GM18519 (cell line): ENCODE measurements around the gene ZKSCAN5.
"Not testable (repeated sequence)": the region's sequence is repeated elsewhere in the genome, so short reads cannot be mapped to it uniquely, and the experiment has no call there.

Source experiments
- ATAC-seq: cut with Tn5 transposase; IDR thresholded peaks from one replicate; pipeline ENCODE4 v1.9.1; 2021; ENCODE audit warnings: mild to moderate bottlenecking, moderate library complexity; ENCODE audit not compliant: unreplicated experiment, low FRiP score

ZKSCAN5 gene

GRCh38 chr7:99579956-99580777, 75.7 kb downstream of the ZKSCAN5 start:
- no peak for ATAC-seq

DNA sequence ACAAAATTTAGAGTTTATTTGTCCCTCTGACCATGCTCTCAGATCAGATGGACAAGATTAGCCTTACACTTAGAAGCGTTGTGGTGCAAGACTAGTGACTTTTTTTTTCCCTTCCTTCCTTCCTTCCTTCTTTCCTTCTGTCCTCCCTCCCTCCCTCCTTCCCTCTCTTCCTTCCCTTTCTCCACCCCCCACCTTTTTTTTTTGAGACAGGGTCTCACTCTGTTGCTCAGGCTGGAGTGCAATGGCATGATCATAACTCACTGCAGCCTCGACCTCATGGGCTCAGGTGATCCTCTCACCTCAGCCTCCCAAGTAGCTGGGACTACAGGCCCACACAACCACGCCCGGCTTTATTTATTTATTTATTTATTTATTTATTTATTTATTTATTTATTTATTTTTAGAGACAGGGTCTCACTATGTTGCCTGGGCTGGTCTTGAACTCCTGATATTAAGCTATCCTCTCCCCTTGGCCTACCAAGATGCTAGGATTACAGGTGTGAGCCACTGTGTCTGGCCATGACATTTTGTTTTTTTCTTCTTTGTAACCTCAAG, 76.4 kb downstream of the ZKSCAN5 start:
- not testable (repeated sequence) for ATAC-seq
